KBM-7 (cell line): ENCODE results near the gene ECSCR.
A peak's percentile ranks its signal among the peaks of the same experiment; 100 is the strongest.

Source experiments
- DNase-seq: peaks from one replicate; pipeline ENCODE4 v3.0.0-alpha.2; 2015
- in situ Hi-C: fragments of 300-500 bp; cut with MboI; formaldehyde crosslinking; loops from 2 replicates; pipeline ENCODE4 v1.14.3; 2020; ENCODE audit warnings: low sequenced_read_pairs, low pct_unique_long_range_greater_than_20kb, mixed read lengths

ECSCR gene

DNA sequence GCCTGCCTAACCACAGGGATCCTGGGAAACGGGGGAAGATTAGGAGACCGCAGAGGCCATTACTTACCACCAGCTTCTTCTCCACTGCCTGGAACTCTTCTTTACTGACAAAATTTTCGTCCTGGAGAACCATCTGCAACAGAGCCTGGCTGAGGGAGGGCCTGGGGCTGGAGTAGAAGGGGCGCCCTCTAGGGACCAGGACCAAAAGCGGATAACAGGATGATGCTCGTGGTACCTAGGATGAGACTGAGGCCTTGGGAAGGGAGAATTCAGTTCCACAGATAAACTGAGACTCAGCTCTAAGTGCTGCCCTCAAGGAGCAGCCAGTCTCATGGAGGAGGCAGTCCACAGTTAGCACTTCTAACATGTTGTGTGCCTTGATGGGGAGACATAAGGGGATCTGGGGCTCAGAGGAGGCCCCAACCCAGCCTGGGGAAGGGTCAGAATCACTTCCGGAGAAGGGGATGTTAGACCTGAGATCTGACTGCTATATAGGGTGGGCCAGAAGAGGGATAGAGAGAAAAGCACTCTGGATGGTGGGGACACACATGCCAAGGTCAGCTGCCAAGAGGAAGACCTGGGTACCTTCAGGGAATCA is 59.9 kb downstream of the ECSCR start:
- in situ Hi-C loops = no loop called here
- peak; percentile 71 for DNase-seq

- in situ Hi-C loops = no loop called here
- no peak for DNase-seq
These were observed 61.0 kb downstream of the ECSCR start for GRCh38 chr5:139401546-139401945.

DNA sequence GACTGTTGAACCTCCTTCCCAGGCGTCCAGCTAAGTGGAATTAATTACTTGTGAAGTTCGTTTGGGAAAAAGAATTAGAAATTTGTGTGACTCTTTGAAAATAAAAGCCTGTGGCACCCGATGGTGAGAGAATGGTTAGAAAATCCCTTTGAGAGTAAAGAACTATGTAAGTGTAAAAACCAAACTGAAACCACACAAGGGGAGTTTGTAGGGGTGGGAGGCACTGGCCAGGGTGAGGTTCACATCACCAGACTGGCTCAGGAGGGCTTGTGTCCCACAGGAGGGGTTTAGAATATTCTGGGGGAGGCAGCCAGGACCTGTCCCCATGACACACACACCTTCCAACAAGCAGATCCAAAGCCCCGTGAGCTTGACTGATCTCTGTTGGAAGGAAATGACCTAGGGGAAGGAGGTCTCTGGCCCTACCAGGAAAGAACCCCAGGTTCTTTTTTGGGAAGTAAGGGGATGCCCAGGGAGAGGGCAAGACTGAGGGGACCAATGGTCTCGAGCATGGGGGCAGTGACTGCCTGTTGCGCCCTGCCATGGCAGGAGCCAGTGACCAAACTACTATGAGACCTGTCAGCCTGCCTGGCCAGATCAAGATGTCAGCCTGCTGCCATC is 62.9 kb downstream of the ECSCR start:
- in situ Hi-C loops = no loop called here
- DNase-seq = no peak
